Ovary (tissue), 9 donors: ENCODE measurements around the gene LYSMD4. TPM values are rescaled to one million over a fixed set of nuclear protein-coding genes. Genes with fewer than 3 reads are reported as not detected.
A peak's percentile ranks its signal among the peaks of the same experiment; 100 is the strongest.
"Not testable (repeated sequence)": the region's sequence is repeated elsewhere in the genome, so short reads cannot be mapped to it uniquely, and the experiment has no call there.

Source experiments
- DNase-seq, 5 donors: peaks; one replicate each; pipeline ENCODE4 v3.0.0-alpha.2; 2019 to 2020
- H3K27ac ChIP-seq, 2 donors: fragments of 200-600 bp; one replicate each; pipeline versions ENCODE4 v1.5.1 to v1.8.0; 2019 to 2022
- H3K27me3 ChIP-seq: fragments of 200-600 bp; one replicate; pipeline ENCODE4 v1.8.0; 2022
- H3K36me3 ChIP-seq: fragments of 200-600 bp; sonication (generic); one replicate; pipeline ENCODE4 v1.5.1; 2019
- H3K4me1 ChIP-seq: one replicate; pipeline ENCODE4 v1.8.1; 2013; ENCODE audit warnings: mild to moderate bottlenecking, moderate library complexity; ENCODE audit not compliant: insufficient read depth
- H3K4me3 ChIP-seq: fragments of 200-600 bp; sonication (generic); one replicate; pipeline ENCODE4 v1.5.1; 2017
- H3K9me3 ChIP-seq, 2 donors: fragments of 200-600 bp in 1 of 2; sonication (generic) in 1 of 2; one replicate each; pipeline versions ENCODE4 v1.5.1 to v1.8.1; 2013 to 2019; ENCODE audit warnings: mild to moderate bottlenecking in 1 of 2, moderate library complexity in 1 of 2
- CTCF ChIP-seq, 3 donors: fragments of 450-650 bp in 2 of 3; fragments of 200-600 bp in 1 of 3; IDR thresholded peaks; one replicate each; pipeline versions ENCODE4 v1.5.1 to v1.8.0; 2016 to 2022; ENCODE audit warnings: antibody characterized with exemption in 3 of 3, mild to moderate bottlenecking in 1 of 3
- EP300 ChIP-seq: sonication (generic); formaldehyde crosslinking; IDR thresholded peaks from one replicate; pipeline ENCODE4 v1.6.1; 2017; ENCODE audit warnings: antibody characterized with exemption
- POLR2A ChIP-seq: fragments of 450-650 bp; IDR thresholded peaks from one replicate; pipeline ENCODE4 v1.6.1; 2017; ENCODE audit warnings: antibody characterized with exemption, mild to moderate bottlenecking, moderate library complexity
- WGBS, 3 donors: extraction: QIAGEN DNeasy Blood & Tissue Kit in 1 of 3; methylation state at CpG; one replicate each; pipeline versions ENCODE4 v1.1.5 to v1.1.7; 2013 to 2017; 5-methylcytosine and 5-hydroxymethylcytosine counted together
- intact Hi-C, 4 donors: fragments of 100-400 bp; cut with DNase I; formaldehyde crosslinking; loops; one replicate each; pipeline versions ENCODE4 v1.11.0 to v1.15.1; 2022 to 2023
- polyA plus RNA-seq, 2 donors: library from polyadenylated mRNA; stranded (reverse); fragments of 200-250 nt in 1 of 2; fragments of 350-450 nt in 1 of 2; fragmentation: Illumina TruSeq in 1 of 2; extraction: RNeasy Lipid Tissue Mini Kit (QIAGEN cat#74804) in 1 of 2; gene quantifications; one replicate each; pipeline ENCODE4 v1.2.3, GENCODE V29; 2013 to 2014
- total RNA-seq, 7 donors: library from RNA; depleted of rRNA in 2 of 7; stranded (reverse); fragments of >200 nt in 2 of 7; fragmentation: NEBNext Ultra II Directional in 3 of 7; extraction: Animal tissue kit (Norgen Biotek cat#: 25700) in 3 of 7; gene quantifications; one replicate each; pipeline versions ENCODE4 v1.1.0 to v1.2.4, GENCODE V29; 2016 to 2023
- donor health status: DM: no; HTN: no; CAD: no; lungs with moderate emphysema.
- donor health status: DM: no; HTN: no; CAD: no.
- donor health status: Bipolar disorder and iron deficiency.
- donor health status: DM: yes; HTN: yes; CAD: no.
- donor health status: DM: no; HTN: no; CAD: no.
- donor health status: DM: yes; HTN: yes; CAD: no.

The LYSMD4 gene
- total and polyA plus RNA-seq, 9 donors: 4.9 to 12.9 (median 10.1) TPM

GRCh38 chr15:99736702-99737101 lies 3.5 kb upstream of the LYSMD4 start:
- no peak for DNase-seq
- Histone ChIP-seq H3K27ac (no peak overlapping the region), H3K4me1 (peaks cover under 1% of the 10 kb centered on the region), H3K9me3 (no peaks in the 10 kb centered on the region), H3K27me3 (no peaks in the 10 kb centered on the region), H3K36me3 (no peaks in the 10 kb centered on the region), H3K4me3 (no peak overlapping the region)
- intact Hi-C loops: no loop called here
- 58 to 69% (median 64%) methylated on average over 2 of the region's 2 CpGs for WGBS, 3 donors
- no peak for TF ChIP-seq CTCF (IDR thresholded peaks at IDR 0.05)
- TF ChIP-seq POLR2A: no peak
- no peak for TF ChIP-seq EP300

GRCh38 chr15:99735868-99736267 lies 2.6 kb upstream of the LYSMD4 start:
- H3K9me3 ChIP-seq: no peaks in the 10 kb centered on the region
- WGBS, 3 donors: 51 to 70% (median 58%) methylated on average over 4 of the region's 4 CpGs
- intact Hi-C loops: no loop called here
- H3K4me3 ChIP-seq: no peak overlapping the region
- no peaks in the 10 kb centered on the region for H3K36me3 ChIP-seq
- H3K4me1 ChIP-seq: peaks cover 3% of the 10 kb centered on the region
- H3K27ac ChIP-seq: no peak overlapping the region
- H3K27me3 ChIP-seq: no peaks in the 10 kb centered on the region
- TF ChIP-seq CTCF (IDR thresholded peaks at IDR 0.05) (no peak), POLR2A (no peak), EP300 (no peak)
- DNase-seq: no peak

GRCh38 chr15:99734575-99734974 lies 1.3 kb upstream of the LYSMD4 start:
- Histone ChIP-seq H3K4me1 (peaks cover 4% of the 10 kb centered on the region), H3K4me3 (no peak overlapping the region), H3K27me3 (no peaks in the 10 kb centered on the region), H3K36me3 (no peaks in the 10 kb centered on the region), H3K27ac (no peak overlapping the region), H3K9me3 (no peaks in the 10 kb centered on the region)
- intact Hi-C loops: no loop called here
- no peak for DNase-seq
- 91 to 95% (median 92%) methylated on average over 1 of the region's 1 CpG for WGBS, 3 donors
- TF ChIP-seq CTCF (IDR thresholded peaks at IDR 0.05) (no peak), EP300 (no peak), POLR2A (no peak)

GRCh38 chr15:99734040-99734291 lies 729 bp upstream of the LYSMD4 start:
- H3K36me3 ChIP-seq, H3K4me1 ChIP-seq, H3K27me3 ChIP-seq, intact Hi-C loops, H3K9me3 ChIP-seq: not testable (repeated sequence)
- peak overlapping the region in 1 of 2 donors; percentile 84 for H3K27ac ChIP-seq
- H3K4me3 ChIP-seq: peak overlapping the region; percentile 99
- peak in 1 of 5 donors; percentile 31 for DNase-seq
- 91 to 92% (median 91%) methylated on average over 13 of the region's 13 CpGs for WGBS, 3 donors

GRCh38 chr15:99732751-99733267 lies 428 bp downstream of the LYSMD4 start:
- Histone ChIP-seq H3K36me3 (no peaks in the 10 kb centered on the region), H3K4me3 (peak overlapping the region; percentile 99), H3K9me3 (no peaks in the 10 kb centered on the region), H3K27ac (peak overlapping the region; percentile 84 to 90), H3K4me1 (peaks cover 4% of the 10 kb centered on the region), H3K27me3 (no peaks in the 10 kb centered on the region)
- DNase-seq: peak in 3 of 5 donors; percentile 57 to 81 (median 65)
- intact Hi-C loops: no loop called here
- 0 to 2% (median 1%) methylated on average over 27 to 46 of the region's 46 CpGs for whole genome bisulfite sequencing, 3 donors
- no peak for TF ChIP-seq POLR2A
- no peak for TF ChIP-seq EP300
- no peak for TF ChIP-seq CTCF (IDR thresholded peaks at IDR 0.05)
